GM19452 (cell line): ENCODE measurements around the gene AGTR1.

ENCODE experiments used
- ATAC-seq: cut with Tn5 transposase; IDR thresholded peaks from one replicate; pipeline ENCODE4 v1.9.1; 2021; ENCODE audit not compliant: unreplicated experiment

The AGTR1 gene

GRCh38 chr3:148697306-148698189 is at the start of gene AGTR1:
Gene AGTR1, plus strand, starts transcription at chr3:148697903. Its CDS starts 43,133 bp downstream, at chr3:148741036.
- no peak for ATAC-seq

DNA sequence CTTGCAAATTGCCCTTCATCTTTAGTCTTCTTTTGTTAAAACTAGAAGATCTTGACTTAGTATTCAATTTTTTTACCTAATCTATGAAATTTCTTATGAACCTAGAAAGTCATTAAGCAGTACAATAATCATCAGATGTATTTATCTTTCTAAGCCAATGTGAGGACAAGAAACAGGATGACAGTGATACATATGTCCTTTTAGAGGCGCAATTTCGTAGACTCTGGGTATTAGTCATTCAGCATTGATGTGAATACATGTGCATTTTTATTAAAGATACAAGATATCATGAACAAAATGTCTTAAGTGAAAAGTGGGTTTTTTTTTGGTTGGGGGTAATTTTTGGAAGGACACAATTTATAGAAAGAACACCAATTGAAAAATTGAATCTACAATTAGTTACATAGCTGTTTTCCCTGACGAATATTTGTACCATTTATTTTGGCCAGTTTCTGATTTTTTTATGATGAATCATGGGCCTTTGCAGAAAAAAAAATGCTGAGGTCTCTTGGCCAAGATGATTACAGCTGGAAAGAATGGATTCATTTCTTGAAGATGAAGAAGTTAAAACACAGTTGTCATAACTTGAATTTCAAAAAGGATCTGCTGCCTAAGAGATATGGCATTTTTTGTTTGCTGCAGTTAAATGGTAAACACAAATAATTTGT is 48.9 kb upstream of the AGTR1 start:
- no peak for ATAC-seq

DNA sequence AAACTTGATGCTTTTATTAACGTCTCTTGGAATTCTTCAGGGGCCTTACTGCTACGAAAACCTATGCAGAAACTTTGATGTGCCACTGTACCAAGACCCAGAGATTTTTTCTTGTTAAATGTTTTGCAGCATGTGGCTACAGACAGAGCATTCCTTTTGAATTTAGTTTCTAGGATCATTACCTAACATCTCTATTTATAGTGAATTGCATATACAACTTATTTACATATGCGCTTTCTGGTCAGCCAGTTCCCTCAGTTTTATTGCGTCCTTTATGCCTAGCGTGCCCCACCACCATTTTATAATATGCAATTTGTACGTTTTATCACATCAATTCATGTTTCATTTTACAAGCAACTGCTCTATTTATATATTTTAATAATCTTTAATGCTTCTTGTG is 46.2 kb upstream of the AGTR1 start:
- ATAC-seq: no peak

DNA sequence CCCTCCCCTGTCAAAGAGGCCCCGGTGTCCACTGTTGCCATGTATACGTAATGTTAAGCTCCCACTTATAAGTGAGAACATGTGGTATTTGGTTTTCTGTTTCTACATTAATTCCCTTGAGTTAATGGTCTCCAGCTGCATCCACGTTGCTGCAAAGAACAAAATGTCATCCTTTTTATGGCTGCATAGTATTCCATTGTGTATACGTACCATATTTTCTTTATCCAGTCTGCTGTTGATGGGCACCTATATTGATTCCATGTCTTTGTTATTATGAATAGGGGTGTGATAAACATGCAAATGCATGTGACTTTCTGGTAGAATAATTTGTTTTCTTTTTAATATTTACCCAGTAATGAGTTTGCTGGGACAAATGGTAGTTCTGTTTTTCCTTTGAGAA is 43.3 kb upstream of the AGTR1 start:
- no peak for ATAC-seq

GRCh38 chr3:148657470-148657869 is 40.2 kb upstream of the AGTR1 start:
- no peak for ATAC-seq

DNA sequence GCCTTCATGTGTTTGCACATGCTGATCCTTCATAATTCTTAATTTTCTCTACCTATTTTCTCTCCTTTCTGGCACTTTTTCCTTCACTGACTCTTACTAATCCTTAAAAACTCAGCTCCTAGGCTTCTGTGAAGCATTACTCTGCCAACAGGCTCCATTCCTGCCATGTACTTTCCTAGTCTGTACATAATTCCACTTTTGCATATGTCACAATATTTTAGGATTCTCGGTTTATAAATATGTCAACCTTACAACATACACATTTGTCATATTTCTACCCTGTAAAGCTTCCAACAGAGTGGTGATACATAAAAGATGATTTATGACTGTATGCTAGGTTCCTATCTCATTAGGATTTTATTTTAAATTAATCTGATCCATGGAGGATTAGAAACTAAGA is 38.2 kb upstream of the AGTR1 start:
- ATAC-seq: no peak

DNA sequence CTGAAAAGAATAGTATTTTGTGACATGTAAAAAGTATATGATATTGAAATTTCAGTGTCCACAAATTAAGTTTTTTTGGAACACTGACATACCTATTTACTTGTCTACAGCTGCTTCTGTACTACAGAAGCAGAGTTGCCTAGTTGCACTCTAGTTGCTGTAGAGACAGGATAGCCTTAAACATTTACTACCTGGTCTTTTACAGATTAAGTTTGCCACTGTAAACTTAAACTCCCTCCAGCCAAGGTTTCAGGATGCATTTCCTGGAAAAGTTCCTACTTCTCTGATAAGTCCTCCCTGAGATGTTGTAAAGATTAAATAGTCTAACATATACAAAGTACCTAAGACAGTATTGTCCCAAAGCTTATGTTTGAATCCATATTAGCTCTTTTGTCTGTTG is 17.4 kb upstream of the AGTR1 start:
- ATAC-seq: no peak

DNA sequence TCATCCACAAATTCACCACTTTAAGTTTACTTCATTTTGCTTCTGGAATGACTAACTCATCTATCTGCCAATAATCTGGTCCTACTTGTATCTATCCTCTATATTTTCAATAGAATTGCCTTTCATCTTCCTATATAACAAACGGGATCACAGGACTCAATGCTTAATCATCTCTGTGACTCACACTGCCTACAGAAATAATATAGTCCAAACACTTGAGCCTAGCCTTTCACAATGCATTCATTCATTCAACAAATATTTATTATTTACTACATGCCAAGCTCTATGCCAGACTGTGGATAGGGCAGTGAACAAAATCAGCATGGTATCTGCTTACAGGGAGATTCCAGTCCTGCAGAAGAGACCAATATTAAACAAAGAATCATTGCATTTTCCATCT is 16.6 kb upstream of the AGTR1 start:
- no peak for ATAC-seq

DNA sequence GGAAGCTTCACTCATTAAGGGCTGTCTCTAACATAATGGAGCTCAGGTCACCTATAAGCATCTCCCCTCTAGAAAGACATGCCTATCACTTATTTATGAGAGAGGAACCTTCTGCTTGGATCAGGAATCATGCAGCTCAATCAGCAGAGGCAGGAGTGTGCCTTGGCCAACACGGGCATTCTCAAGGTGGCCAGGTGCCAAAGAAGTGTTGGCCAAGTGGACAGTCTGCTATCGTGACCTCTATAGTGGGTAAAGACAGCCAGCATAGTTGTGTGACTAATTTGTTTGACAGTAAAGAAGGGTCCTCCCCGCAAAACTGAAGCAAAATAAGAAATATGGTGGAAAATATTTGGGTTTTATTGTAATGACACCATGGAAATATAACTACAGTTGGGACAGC is 14.7 kb upstream of the AGTR1 start:
- ATAC-seq: no peak

DNA sequence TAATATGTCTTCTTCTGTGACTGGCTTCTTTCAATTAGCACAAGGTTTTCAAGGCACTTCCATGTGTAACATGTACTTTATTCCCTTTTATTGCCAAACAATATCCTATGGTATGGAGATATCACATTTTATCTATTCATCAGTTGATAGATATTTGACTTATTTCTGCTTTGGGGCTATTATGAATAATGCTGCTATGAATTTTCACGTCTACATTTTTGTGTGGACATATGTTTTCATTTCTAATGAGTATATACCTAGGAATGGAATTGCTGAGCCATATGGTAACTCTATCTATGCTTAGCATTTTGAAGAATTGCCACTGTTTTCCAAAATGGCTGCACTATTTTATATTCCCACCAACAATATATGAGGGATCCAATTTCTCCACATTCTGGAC is 3.6 kb upstream of the AGTR1 start:
- ATAC-seq: no peak

DNA sequence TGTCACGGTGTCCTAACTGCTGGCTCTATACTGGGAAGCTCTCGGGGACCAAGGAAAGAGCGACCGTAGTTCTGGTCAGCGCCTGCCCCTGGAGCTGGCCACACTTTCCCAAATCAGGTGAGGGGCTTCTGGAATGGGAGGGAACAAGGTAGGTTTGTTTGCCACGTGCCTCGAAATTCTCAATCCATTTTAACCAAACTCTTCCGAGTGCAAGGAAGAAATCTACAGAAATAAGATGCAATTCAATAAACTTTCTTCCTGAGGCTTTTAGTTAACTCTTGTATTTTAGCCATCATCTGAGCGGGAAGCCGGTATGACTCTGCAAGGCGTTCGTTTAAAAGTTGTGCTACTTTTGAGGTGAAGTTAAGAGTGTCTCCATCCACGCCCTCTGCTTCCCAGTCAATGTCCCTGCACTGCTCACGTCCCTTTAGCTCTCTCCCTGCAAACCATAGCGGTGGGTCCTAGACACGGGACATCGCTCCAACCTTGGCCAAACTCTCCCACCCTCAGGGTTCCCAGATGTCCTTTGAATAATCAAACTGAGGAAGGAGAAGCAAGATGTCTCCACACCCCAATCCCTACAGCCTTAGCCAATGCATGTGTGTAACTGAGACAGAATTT is 597 bp downstream of the AGTR1 start:
- no peak for ATAC-seq

GRCh38 chr3:148705314-148705713 is 7.6 kb downstream of the AGTR1 start:
- ATAC-seq: no peak

GRCh38 chr3:148707601-148708380 is 10.1 kb downstream of the AGTR1 start:
- no peak for ATAC-seq

DNA sequence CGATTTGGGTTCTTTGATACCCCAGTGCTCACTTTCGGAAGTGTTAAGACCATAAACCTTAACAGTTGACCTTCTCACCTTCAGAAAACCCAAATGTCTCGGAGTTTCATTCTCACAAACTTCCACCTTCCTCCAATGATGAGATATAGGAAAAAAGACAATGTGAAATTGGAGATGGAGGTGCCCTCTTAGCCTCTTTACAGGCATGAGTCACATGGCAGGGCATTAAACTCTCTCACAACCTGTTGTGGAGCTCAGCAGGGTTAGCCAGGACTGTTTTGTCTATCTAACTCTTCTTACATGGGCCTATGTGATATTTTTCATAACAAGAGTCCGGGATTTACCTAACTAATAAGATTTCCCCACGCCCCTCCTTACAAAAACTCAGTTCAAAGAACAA is 10.7 kb downstream of the AGTR1 start:
- ATAC-seq: no peak

DNA sequence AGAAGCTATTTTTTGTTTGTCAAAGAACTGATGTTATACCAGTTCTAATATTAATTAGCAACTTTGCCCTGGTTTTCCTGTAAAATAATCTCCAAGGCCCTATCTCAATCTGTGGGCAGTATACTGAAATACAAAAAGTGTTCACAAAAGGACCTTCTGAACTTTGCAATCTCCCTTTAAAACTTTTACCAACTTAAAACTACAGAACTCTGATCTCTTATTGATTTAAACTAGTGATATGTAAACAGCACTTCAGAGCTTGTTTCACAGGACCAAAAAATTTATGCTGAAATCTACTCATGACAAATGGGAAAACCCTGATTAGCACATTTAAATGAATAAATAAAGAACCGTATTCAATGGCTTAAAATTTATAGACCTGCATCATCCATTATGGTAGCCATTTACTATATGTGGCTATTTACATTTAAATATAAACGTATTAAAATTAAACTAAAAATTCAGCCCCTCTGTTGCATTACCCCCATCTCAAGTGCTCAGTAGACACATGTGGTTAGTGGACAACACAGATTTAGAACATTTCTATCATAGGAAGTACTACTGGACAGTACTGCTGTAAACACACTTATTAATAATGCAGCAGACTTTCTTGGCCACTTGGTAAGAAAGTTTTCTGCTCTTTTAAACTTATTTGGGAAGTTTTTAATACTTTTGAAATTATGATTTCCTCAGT is 12.0 kb downstream of the AGTR1 start:
- ATAC-seq: no peak

- ATAC-seq: no peak
These were observed 13.0 kb downstream of the AGTR1 start for GRCh38 chr3:148710665-148711064.

- no peak for ATAC-seq
These were observed 14.4 kb downstream of the AGTR1 start for GRCh38 chr3:148711981-148712666.

- no peak for ATAC-seq
These were observed 16.8 kb downstream of the AGTR1 start for GRCh38 chr3:148714521-148714920.

DNA sequence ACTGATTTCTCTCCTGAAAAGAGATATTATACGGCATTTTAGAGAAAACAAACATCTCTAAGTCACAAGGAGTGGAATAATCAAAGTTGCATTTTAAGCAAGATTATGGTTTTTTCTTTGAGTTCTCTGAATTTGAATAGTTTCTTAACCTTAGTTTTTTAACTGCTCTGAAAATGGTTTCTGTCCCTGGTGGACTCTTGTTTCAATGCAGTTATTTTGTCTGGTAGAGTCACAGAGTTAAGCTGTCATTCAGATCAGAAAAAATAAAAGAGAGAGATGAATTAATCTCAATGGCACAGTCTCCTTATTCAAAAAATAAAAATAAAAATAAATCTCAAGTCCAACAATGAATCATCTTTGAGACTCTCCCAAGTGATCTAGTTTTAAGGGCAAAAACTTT is 19.0 kb downstream of the AGTR1 start:
- no peak for ATAC-seq
